Measurements from ENCODE around the gene UNC79.

Gene UNC79

DNA sequence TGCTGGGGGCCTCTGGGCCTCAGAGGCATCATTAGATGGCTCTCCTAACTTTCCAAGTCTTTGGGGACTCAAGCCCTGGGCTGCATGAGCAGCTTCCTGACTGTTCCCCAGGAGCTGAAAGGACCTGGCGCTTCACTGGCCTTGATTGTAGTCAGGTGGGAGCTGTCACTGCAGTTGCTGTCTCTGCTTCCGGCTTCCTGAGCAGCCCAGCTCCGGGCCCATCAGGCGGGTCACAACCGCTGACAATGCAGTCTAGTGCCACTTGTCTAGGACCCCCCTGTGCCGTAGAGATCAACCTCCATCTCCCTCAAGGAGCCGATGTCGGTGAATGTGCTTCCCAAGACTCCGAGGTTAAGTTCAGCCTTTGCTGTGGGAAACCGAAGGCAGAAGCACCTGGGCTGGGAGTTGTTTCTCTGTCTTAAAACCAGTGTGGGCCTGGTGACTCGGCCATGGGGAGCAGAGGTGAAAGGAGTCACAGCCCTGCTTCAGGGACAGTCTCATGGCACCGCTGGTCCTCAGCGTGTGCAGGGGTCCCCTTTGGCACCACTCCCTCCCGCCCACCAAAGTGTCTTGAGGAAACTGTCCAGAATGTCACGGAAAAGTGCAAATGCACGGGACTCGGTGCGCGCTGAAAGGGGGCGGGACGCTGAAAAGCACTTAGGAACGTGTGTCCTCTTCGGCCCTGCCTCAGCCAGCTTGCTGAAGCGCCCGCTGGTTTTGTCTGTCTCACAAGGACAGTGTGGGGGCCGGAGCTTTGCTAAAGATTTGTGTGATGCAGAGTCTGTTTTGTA, 312.7 kb downstream of the UNC79 start:
- TF ChIP-seq CTCF (IDR thresholded peaks at IDR 0.05) = no peak

GRCh38 chr14:93744176-93744575, 313.4 kb downstream of the UNC79 start:
- no peak for TF ChIP-seq CTCF (IDR thresholded peaks at IDR 0.05)

- TF ChIP-seq CTCF (IDR thresholded peaks at IDR 0.05) = no peak
Observed at GRCh38 chr14:93744876-93745275, 314.1 kb downstream of the UNC79 start.

DNA sequence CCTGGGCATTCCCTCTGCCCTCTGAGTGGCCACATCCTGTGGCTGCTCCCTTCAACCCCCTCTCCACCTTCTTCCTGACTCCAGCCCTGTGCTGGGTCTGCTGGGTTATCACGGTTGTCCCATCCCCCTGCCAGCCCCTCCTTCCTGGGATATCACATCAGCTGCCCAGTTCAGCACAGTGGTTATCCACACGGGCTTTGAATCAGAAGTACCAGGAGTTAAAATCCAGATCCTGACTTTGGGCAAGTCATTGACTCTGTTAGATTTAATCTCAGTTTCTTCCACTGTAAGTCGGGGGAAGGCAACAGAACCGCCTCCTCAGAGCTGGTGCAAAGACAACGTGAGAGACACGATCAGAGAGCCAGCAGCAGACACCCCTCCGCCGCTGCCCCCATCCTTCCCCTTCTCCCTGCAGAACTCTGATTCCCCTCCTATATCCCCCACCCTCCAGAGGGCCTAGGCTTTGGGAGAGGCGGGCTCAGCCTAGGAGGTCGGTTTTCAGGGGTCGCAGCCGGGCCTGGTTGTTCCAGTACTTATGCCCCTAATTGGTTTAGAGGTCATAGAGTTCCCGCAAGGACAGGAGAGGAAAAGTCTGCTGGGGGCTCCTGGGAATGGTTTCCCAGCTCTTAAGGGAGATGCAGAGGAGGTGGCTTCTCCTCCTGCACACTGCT, 315.0 kb downstream of the UNC79 start:
- TF ChIP-seq CTCF (IDR thresholded peaks at IDR 0.05) = no peak

- TF ChIP-seq CTCF (IDR thresholded peaks at IDR 0.05) = no peak
Observed at GRCh38 chr14:93747102-93747501, 316.4 kb downstream of the UNC79 start.

GRCh38 chr14:93747560-93747959, 316.8 kb downstream of the UNC79 start:
- no peak for TF ChIP-seq CTCF (IDR thresholded peaks at IDR 0.05)

DNA sequence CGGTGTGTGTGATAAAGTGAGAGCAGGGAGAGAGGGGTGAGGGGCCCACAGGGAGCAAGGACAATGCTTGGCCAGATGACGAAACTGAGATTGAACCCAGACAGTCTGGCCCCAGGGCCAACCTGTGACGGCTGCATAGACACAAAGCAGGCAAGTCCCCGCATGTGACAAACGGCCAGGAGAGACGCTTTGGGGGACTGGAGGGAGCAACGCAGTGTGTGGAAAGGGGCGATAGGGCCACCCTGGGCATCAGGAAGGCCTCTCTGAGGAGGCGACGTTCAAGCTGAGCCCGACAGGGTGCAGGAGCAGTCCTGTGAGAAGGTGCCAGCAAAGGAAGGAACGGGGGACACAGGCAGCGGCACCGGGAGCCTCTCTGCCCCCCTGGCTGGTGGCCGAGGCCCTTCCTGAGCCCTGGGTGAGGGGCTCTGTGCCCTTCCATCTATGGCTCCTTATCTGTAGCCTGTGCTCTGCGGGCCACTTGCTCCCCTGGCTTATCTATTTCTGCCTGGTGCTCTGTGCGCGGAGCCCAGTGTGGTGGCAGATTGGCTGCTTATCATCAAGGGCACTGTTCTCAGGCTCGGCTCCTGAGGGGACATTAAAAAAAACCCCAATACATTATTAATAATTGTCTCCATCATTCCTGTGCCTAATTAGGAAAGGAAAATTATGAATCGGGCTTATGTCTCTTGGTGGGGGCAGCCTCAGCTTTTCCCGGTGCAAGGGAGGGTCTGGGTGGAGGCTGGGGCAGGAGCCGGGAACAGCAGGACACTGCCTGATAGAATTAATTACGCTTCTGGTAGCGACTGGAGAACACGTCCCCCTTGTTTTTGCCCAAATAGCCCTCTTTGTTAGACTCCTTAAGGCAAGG, 317.7 kb downstream of the UNC79 start:
- no peak for TF ChIP-seq CTCF (IDR thresholded peaks at IDR 0.05)
